Vagina (tissue), 2 donors: ENCODE results near the gene DNMT3L. TPM values are rescaled to one million over a fixed set of nuclear protein-coding genes. Genes with fewer than 3 reads are reported as not detected.

ENCODE experiments used
- DNase-seq, 2 donors: peaks; one replicate each; pipeline ENCODE4 v3.0.0-alpha.2; 2017; ENCODE audit errors: extremely low spot score in 2 of 2
- H3K27ac ChIP-seq: fragments of 200-600 bp; sonication (generic); one replicate; pipeline ENCODE4 v1.5.1; 2019
- H3K27me3 ChIP-seq: fragments of 200-600 bp; sonication (generic); one replicate; pipeline ENCODE4 v1.5.1; 2019
- H3K36me3 ChIP-seq, 2 donors: fragments of 200-600 bp; sonication (generic); one replicate each; pipeline ENCODE4 v1.5.1; 2017 to 2019
- H3K4me1 ChIP-seq: fragments of 200-600 bp; sonication (generic); one replicate; pipeline ENCODE4 v1.5.1; 2019
- H3K4me3 ChIP-seq, 2 donors: fragments of 200-600 bp; sonication (generic); 1 replicate in 1 of 2; 2 replicates in 1 of 2; pipeline ENCODE4 v1.5.1; 2016 to 2019
- H3K9me3 ChIP-seq: fragments of 200-600 bp; sonication (generic); one replicate; pipeline ENCODE4 v1.5.1; 2019
- CTCF ChIP-seq, 3 experiments: fragments of 450-650 bp in 2 of 3; fragments of 200-600 bp in 1 of 3; sonication (generic) in 1 of 3; IDR thresholded peaks; one replicate each; pipeline ENCODE4 v1.5.1; 2017 to 2019; ENCODE audit warnings: antibody characterized with exemption in 3 of 3, mild to moderate bottlenecking in 2 of 3, moderate library complexity in 2 of 3
- POLR2A ChIP-seq, 2 donors: fragments of 450-650 bp; IDR thresholded peaks; one replicate each; pipeline ENCODE4 v1.6.1; 2017; ENCODE audit warnings: antibody characterized with exemption in 2 of 2, mild to moderate bottlenecking in 2 of 2, moderate library complexity in 2 of 2
- POLR2AphosphoS5 ChIP-seq, 2 donors: sonication (generic); formaldehyde crosslinking; IDR thresholded peaks; one replicate each; pipeline ENCODE4 v1.9.0; 2017; ENCODE audit warnings: antibody characterized with exemption in 2 of 2, mild to moderate bottlenecking in 2 of 2, low read depth in 1 of 2; ENCODE audit not compliant: insufficient read depth in 1 of 2
- intact Hi-C: fragments of 100-400 bp; cut with DNase I; formaldehyde crosslinking; loops from one replicate; pipeline ENCODE4 v1.15.1; 2023
- total RNA-seq: library from RNA; depleted of rRNA; stranded (reverse); fragments of >200 nt; gene quantifications from one replicate; pipeline ENCODE4 v1.2.3, GENCODE V29; 2016

DNMT3L gene
- total RNA-seq, 1 donor from 2014 or later: not detected

GRCh38 chr21:44265734-44266270 is 4.1 kb upstream of the DNMT3L start:
- Histone ChIP-seq H3K27me3 (no peaks in the 10 kb centered on the region), H3K4me1 (no peaks in the 10 kb centered on the region), H3K9me3 (no peaks in the 10 kb centered on the region), H3K4me3 (no peak overlapping the region), H3K36me3 (no peaks in the 10 kb centered on the region), H3K27ac (no peak overlapping the region)
- TF ChIP-seq POLR2A (IDR thresholded peaks at IDR 0.05): no peak
- TF ChIP-seq POLR2AphosphoS5 (IDR thresholded peaks at IDR 0.05; ENCODE audit: insufficient read depth in 1 of 2, low read depth in 1 of 2): no peak
- TF ChIP-seq CTCF (IDR thresholded peaks at IDR 0.05): no peak
- DNase-seq: no peak
- intact Hi-C loops: no loop called here

- H3K4me3 ChIP-seq: no peak overlapping the region
These were observed 2.1 kb upstream of the DNMT3L start for GRCh38 chr21:44263768-44264167.

GRCh38 chr21:44263221-44263760 is 1.6 kb upstream of the DNMT3L start:
- Histone ChIP-seq H3K4me3 (no peak overlapping the region), H3K27me3 (no peaks in the 10 kb centered on the region), H3K4me1 (no peaks in the 10 kb centered on the region), H3K36me3 (no peaks in the 10 kb centered on the region), H3K9me3 (no peaks in the 10 kb centered on the region), H3K27ac (no peak overlapping the region)
- no peak for DNase-seq
- TF ChIP-seq POLR2AphosphoS5 (IDR thresholded peaks at IDR 0.05; ENCODE audit: insufficient read depth in 1 of 2, low read depth in 1 of 2): no peak
- no peak for TF ChIP-seq POLR2A (IDR thresholded peaks at IDR 0.05)
- TF ChIP-seq CTCF (IDR thresholded peaks at IDR 0.05): no peak
- intact Hi-C loops: no loop called here

More at GRCh38 chr21:44263768-44264167, 2.1 kb upstream of the DNMT3L start:
- H3K27me3 ChIP-seq: no peaks in the 10 kb centered on the region
- H3K4me1 ChIP-seq: no peaks in the 10 kb centered on the region
- no peaks in the 10 kb centered on the region for H3K9me3 ChIP-seq
- TF ChIP-seq POLR2AphosphoS5 (IDR thresholded peaks at IDR 0.05; ENCODE audit: insufficient read depth in 1 of 2, low read depth in 1 of 2): no peak
- TF ChIP-seq CTCF (IDR thresholded peaks at IDR 0.05): no peak
- no peak for TF ChIP-seq POLR2A (IDR thresholded peaks at IDR 0.05)
- H3K27ac ChIP-seq: no peak overlapping the region
- intact Hi-C loops: no loop called here
- no peak for DNase-seq
- no peaks in the 10 kb centered on the region for H3K36me3 ChIP-seq

GRCh38 chr21:44262338-44263056 is 800 bp upstream of the DNMT3L start:
- Histone ChIP-seq H3K4me3 (no peak overlapping the region), H3K27ac (no peak overlapping the region)
- intact Hi-C loops: no loop called here

More at GRCh38 chr21:44262338-44263056, 800 bp upstream of the DNMT3L start:
- Histone ChIP-seq H3K4me1 (no peaks in the 10 kb centered on the region), H3K9me3 (no peaks in the 10 kb centered on the region), H3K36me3 (no peaks in the 10 kb centered on the region), H3K27me3 (no peaks in the 10 kb centered on the region)
- no peak for DNase-seq
- TF ChIP-seq CTCF (IDR thresholded peaks at IDR 0.05) (no peak), POLR2A (IDR thresholded peaks at IDR 0.05) (no peak), POLR2AphosphoS5 (IDR thresholded peaks at IDR 0.05; ENCODE audit: insufficient read depth in 1 of 2, low read depth in 1 of 2) (no peak)
